Transverse colon (tissue), 4 donors: Measurements from ENCODE around the gene GCA. TPM values are rescaled to one million over a fixed set of nuclear protein-coding genes. Genes with fewer than 3 reads are reported as not detected.

ENCODE experiments used
- DNase-seq: peaks from one replicate; pipeline ENCODE4 v3.0.0-alpha.2; 2019
- H3K27ac ChIP-seq, 4 donors: fragments of 200-600 bp; sonication (generic); 2 replicates each; pipeline ENCODE4 v1.5.1; 2016 to 2018; ENCODE audit warnings: inconsistent platforms in 4 of 4
- H3K27me3 ChIP-seq: fragments of 200-600 bp; sonication (generic); 2 replicates; pipeline ENCODE4 v1.5.1; 2017; ENCODE audit warnings: inconsistent platforms
- H3K36me3 ChIP-seq, 4 donors: fragments of 200-600 bp; sonication (generic); 2 replicates each; pipeline ENCODE4 v1.5.1; 2017 to 2019; ENCODE audit warnings: inconsistent platforms in 4 of 4
- H3K4me1 ChIP-seq, 4 donors: fragments of 200-600 bp; sonication (generic); 2 replicates each; pipeline ENCODE4 v1.5.1; 2017 to 2020; ENCODE audit warnings: inconsistent platforms in 4 of 4
- H3K4me3 ChIP-seq, 4 donors: fragments of 200-600 bp; sonication (generic); 1 replicate in 1 of 4; 2 replicates in 3 of 4; pipeline versions ENCODE4 v1.5.1 to v1.6.1; 2017 to 2019; ENCODE audit warnings: inconsistent platforms in 4 of 4
- H3K9me3 ChIP-seq, 2 donors: fragments of 200-600 bp; sonication (generic); 2 replicates each; pipeline ENCODE4 v1.5.1; 2017 to 2019; ENCODE audit warnings: inconsistent platforms in 2 of 2
- EP300 ChIP-seq: sonication (generic); formaldehyde crosslinking; IDR thresholded peaks from one replicate; pipeline ENCODE4 v1.6.1; 2017; ENCODE audit warnings: antibody characterized with exemption, low read depth
- POLR2A ChIP-seq: fragments of 450-650 bp; IDR thresholded peaks from one replicate; pipeline ENCODE4 v1.6.1; 2016; ENCODE audit warnings: antibody characterized with exemption, mild to moderate bottlenecking, moderate library complexity
- POLR2AphosphoS5 ChIP-seq, 3 donors: sonication (generic); formaldehyde crosslinking; IDR thresholded peaks; one replicate each; pipeline ENCODE4 v1.6.1; 2016; ENCODE audit warnings: antibody characterized with exemption in 3 of 3
- WGBS, 2 donors: methylation state at CpG; one replicate each; pipeline ENCODE4 v1.1.5; 2018; ENCODE audit warnings: low coverage in 1 of 2; 5-methylcytosine and 5-hydroxymethylcytosine counted together
- in situ Hi-C, 4 donors: fragments of 200-750 bp; cut with MboI; loops; one replicate each; pipeline versions ENCODE4 v1.15.0 to v1.15.1; 2017; ENCODE audit warnings: low sequenced_read_pairs in 3 of 4, low pct_ligation_motif_present in 1 of 4, low pct_unique_long_range_greater_than_20kb in 1 of 4
- intact Hi-C: fragments of 100-400 bp; cut with DNase I; formaldehyde crosslinking; loops from one replicate; pipeline ENCODE4 v1.15.1; 2023; ENCODE audit warnings: low total_unique reads
- total RNA-seq, 4 donors: library from RNA; depleted of rRNA; stranded (reverse); fragments of >200 nt; gene quantifications; one replicate each; pipeline ENCODE4 v1.1.0, GENCODE V29; 2016
- TF ChIP-seq, protein P1 (sequence below), 5 experiments: fragments of 200-600 bp in 3 of 5; fragments of 450-650 bp in 2 of 5; sonication (generic) in 3 of 5; IDR thresholded peaks; 1 replicate in 2 of 5; 2 replicates in 3 of 5; pipeline ENCODE4 v1.5.1; 2016 to 2017; ENCODE audit warnings: antibody characterized with exemption in 5 of 5, inconsistent platforms in 3 of 5, mild to moderate bottlenecking in 2 of 5, moderate library complexity in 1 of 5

The GCA gene
- total RNA-seq, 4 donors from 2014 or later, result 7.5 to 25.8 (median 18.4) TPM; not detected in 1

DNA sequence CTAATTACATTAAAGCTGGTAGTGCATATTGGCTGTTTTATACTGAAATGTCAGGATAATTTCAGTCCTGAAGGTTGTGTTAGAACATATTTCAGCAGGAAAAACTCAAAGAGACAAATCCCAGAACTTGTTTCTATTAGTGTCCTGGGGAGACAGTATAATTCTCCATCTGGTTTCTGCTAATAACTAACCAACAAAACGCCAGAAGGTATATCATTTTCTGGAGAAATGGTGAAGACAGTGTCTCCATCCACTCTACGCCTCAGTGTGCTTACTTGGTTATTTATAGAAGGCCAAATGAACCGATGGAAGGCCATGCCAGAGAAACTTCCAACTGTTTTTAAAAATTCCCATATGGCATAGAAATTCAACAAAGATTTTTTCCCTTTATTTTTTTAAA lies 41.6 kb downstream of the GCA start:
- H3K4me1 ChIP-seq, result no peaks in the 10 kb centered on the region
- intact Hi-C loops, result no loop called here
- H3K27me3 ChIP-seq, result no peaks in the 10 kb centered on the region
- H3K9me3 ChIP-seq, result no peaks in the 10 kb centered on the region
- no peaks in the 10 kb centered on the region for H3K36me3 ChIP-seq
- no peak overlapping the region for H3K27ac ChIP-seq
- no peak for DNase-seq
- in situ Hi-C loops, result no loop called here
- 68 to 74% methylated on average over 3 of the region's 3 CpGs for WGBS, 2 donors
- no peak overlapping the region for H3K4me3 ChIP-seq
- TF ChIP-seq POLR2AphosphoS5 (IDR thresholded peaks at IDR 0.05) (no peak), POLR2A (no peak), EP300 (no peak)
- TF ChIP-seq, protein P1, sequence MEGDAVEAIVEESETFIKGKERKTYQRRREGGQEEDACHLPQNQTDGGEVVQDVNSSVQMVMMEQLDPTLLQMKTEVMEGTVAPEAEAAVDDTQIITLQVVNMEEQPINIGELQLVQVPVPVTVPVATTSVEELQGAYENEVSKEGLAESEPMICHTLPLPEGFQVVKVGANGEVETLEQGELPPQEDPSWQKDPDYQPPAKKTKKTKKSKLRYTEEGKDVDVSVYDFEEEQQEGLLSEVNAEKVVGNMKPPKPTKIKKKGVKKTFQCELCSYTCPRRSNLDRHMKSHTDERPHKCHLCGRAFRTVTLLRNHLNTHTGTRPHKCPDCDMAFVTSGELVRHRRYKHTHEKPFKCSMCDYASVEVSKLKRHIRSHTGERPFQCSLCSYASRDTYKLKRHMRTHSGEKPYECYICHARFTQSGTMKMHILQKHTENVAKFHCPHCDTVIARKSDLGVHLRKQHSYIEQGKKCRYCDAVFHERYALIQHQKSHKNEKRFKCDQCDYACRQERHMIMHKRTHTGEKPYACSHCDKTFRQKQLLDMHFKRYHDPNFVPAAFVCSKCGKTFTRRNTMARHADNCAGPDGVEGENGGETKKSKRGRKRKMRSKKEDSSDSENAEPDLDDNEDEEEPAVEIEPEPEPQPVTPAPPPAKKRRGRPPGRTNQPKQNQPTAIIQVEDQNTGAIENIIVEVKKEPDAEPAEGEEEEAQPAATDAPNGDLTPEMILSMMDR (IDR thresholded peaks at IDR 0.05), result no peak

GRCh38 chr2:162390801-162391200 lies 46.9 kb downstream of the GCA start:
- Histone ChIP-seq H3K9me3 (no peaks in the 10 kb centered on the region), H3K27me3 (no peaks in the 10 kb centered on the region), H3K4me3 (no peak overlapping the region), H3K4me1 (no peaks in the 10 kb centered on the region), H3K36me3 (no peaks in the 10 kb centered on the region), H3K27ac (no peak overlapping the region)
- TF ChIP-seq, protein P1 (IDR thresholded peaks at IDR 0.05), result no peak
- TF ChIP-seq POLR2AphosphoS5 (IDR thresholded peaks at IDR 0.05) (no peak), POLR2A (no peak), EP300 (no peak)
- DNase-seq, result no peak
- whole genome bisulfite sequencing, 2 donors, result 84 to 85% methylated on average over 4 of the region's 4 CpGs
- in situ Hi-C loops, result no loop called here
- intact Hi-C loops, result no loop called here

- Histone ChIP-seq H3K27ac (no peak overlapping the region), H3K36me3 (no peaks in the 10 kb centered on the region), H3K27me3 (no peaks in the 10 kb centered on the region), H3K4me3 (no peak overlapping the region), H3K4me1 (no peaks in the 10 kb centered on the region), H3K9me3 (no peaks in the 10 kb centered on the region)
- no peak for TF ChIP-seq EP300
- no peak for DNase-seq
- intact Hi-C loops (no loop called here), in situ Hi-C loops (no loop called here)
- 86% methylated on average over 3 of the region's 3 CpGs; no CpG with 5 or more reads in 1 of the 2 donors for WGBS, 2 donors
Observed at GRCh38 chr2:162400336-162400735, 56.4 kb downstream of the GCA start.

GRCh38 chr2:162401871-162402270 lies 57.9 kb downstream of the GCA start:
- TF ChIP-seq POLR2AphosphoS5 (IDR thresholded peaks at IDR 0.05) (no peak), POLR2A (no peak), EP300 (no peak)
- TF ChIP-seq, protein P1 (IDR thresholded peaks at IDR 0.05), result no peak
- Histone ChIP-seq H3K9me3 (no peaks in the 10 kb centered on the region), H3K27me3 (no peaks in the 10 kb centered on the region), H3K36me3 (no peaks in the 10 kb centered on the region), H3K4me1 (no peaks in the 10 kb centered on the region), H3K27ac (no peak overlapping the region), H3K4me3 (no peak overlapping the region)
- WGBS, 2 donors, result 80 to 93% methylated on average over 2 of the region's 2 CpGs
- intact Hi-C loops, result no loop called here
- DNase-seq, result no peak
- in situ Hi-C loops, result no loop called here

DNA sequence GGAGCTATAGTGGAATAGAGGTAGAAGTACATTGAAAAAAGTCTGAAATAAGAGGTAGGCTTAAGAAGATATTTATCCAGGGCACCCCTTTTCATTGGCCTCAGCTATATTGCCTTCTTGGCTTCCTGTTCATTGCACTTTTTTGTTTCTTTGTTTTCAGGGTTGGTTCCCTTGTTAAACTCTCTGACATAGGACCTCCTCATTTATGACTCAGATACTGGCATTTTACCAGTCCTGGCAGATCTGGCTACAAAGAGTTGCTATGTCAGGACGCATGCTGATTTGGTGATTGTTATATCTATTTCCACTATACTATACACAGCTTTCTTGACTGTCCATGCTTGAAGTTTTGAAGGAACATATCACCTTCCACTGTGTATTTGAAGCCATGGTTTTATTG lies 60.0 kb downstream of the GCA start:
- WGBS, 2 donors, result 55 to 58% methylated on average over 1 of the region's 1 CpG
- DNase-seq, result no peak
- intact Hi-C loops (no loop called here), in situ Hi-C loops (no loop called here)
- TF ChIP-seq POLR2A (no peak), POLR2AphosphoS5 (IDR thresholded peaks at IDR 0.05) (no peak)
- TF ChIP-seq, protein P1 (IDR thresholded peaks at IDR 0.05), result no peak
- no peaks in the 10 kb centered on the region for H3K9me3 ChIP-seq
- no peaks in the 10 kb centered on the region for H3K4me1 ChIP-seq
- no peaks in the 10 kb centered on the region for H3K27me3 ChIP-seq
- no peaks in the 10 kb centered on the region for H3K36me3 ChIP-seq
- H3K27ac ChIP-seq, result no peak overlapping the region
- H3K4me3 ChIP-seq, result no peak overlapping the region
